PC-9 (cell line): ENCODE measurements around the gene EEF1B2.
"Not testable (repeated sequence)": the region's sequence is repeated elsewhere in the genome, so short reads cannot be mapped to it uniquely, and the experiment has no call there.

Source experiments
- CTCF ChIP-seq: fragments of 200-600 bp; sonication (generic); conservative IDR thresholded peaks from 2 replicates; pipeline ENCODE4 v1.6.1; 2017; ENCODE audit warnings: mixed run types, antibody characterized with exemption, mild to moderate bottlenecking, moderate library complexity
- EZH2 ChIP-seq: fragments of 200-600 bp; sonication (generic); IDR thresholded peaks from 2 replicates; pipeline ENCODE4 v1.8.0; 2017; ENCODE audit warnings: antibody characterized with exemption, low read depth

GRCh38 chr2:206157014-206157413 lies 2.7 kb upstream of the EEF1B2 start:
- TF ChIP-seq CTCF, EZH2: not testable (repeated sequence)
